Measurements from ENCODE around the gene TPRN. TPM values are rescaled to one million over a fixed set of nuclear protein-coding genes. Genes with fewer than 3 reads are reported as not detected.

Gene TPRN
- total RNA-seq, 1 experiment from 2014 or later, result 23.0 TPM

GRCh38 chr9:137190315-137190856 lies 10.2 kb downstream of the TPRN start:
- H3K4me1 ChIP-seq (ENCODE audit: insufficient read depth, low read length, poor library complexity, severe bottlenecking), result peaks cover 10% of the 10 kb centered on the region
- no peak; the same call in 1 of the 2 replicates for TF ChIP-seq CTCF (conservative IDR thresholded peaks at IDR 0.05; ENCODE audit: low read depth, low read length)
- TF ChIP-seq EZH2 (IDR thresholded peaks at IDR 0.05; ENCODE audit: borderline replicate concordance, low read depth, low read length, poor library complexity, severe bottlenecking), result no peak
- DNase-seq (ENCODE audit: low spot score), result no peak
- ChIA-PET POLR2A (ENCODE audit: low non-redundant PET) (no interaction called here), CTCF (interaction anchor here (0.6 to 0.8 kb wide), 2 partner anchors 52 to 58 kb away, joined by 3 to 4 read pairs; no protein-coding TSS in a partner anchor)
- intact Hi-C loops (cut with micrococcal nuclease; ENCODE audit: unreplicated experiment), result no loop called here
- H3K36me3 ChIP-seq (ENCODE audit: insufficient read depth, low read length, poor library complexity, severe bottlenecking), result peaks cover 2% of the 10 kb centered on the region
- H3K4me3 ChIP-seq (ENCODE audit: low read depth, low read length, poor library complexity, severe bottlenecking), result no peak overlapping the region
- no peaks in the 10 kb centered on the region for H3K9me3 ChIP-seq (ENCODE audit: low read depth, low read length, poor library complexity, severe bottlenecking)
- no peak overlapping the region for H3K27ac ChIP-seq (ENCODE audit: low read depth, low read length, poor library complexity, severe bottlenecking)
- H3K27me3 ChIP-seq (replicated peaks; ENCODE audit: insufficient read depth, low read depth, low read length, poor library complexity), result no peaks in the 10 kb centered on the region
- no TSS peak for BruUV-seq (replicated peaks)

- intact Hi-C loops (cut with micrococcal nuclease; ENCODE audit: unreplicated experiment), result no loop called here
- H3K4me1 ChIP-seq (ENCODE audit: insufficient read depth, low read length, poor library complexity, severe bottlenecking), result peaks cover 10% of the 10 kb centered on the region
- BruUV-seq (replicated peaks), result no TSS peak
- CTCF ChIA-PET, result interaction anchor here (0.6 to 1.8 kb wide), 7 partner anchors 11 to 160 kb away, joined by 3 to 13 read pairs (median 3); no protein-coding TSS in a partner anchor
- H3K27ac ChIP-seq (ENCODE audit: low read depth, low read length, poor library complexity, severe bottlenecking), result peak overlapping the region; percentile 96
- TF ChIP-seq CTCF (conservative IDR thresholded peaks at IDR 0.05; ENCODE audit: low read depth, low read length) (no peak), EZH2 (IDR thresholded peaks at IDR 0.05; ENCODE audit: borderline replicate concordance, low read depth, low read length, poor library complexity, severe bottlenecking) (no peak)
- peaks cover 2% of the 10 kb centered on the region for H3K36me3 ChIP-seq (ENCODE audit: insufficient read depth, low read length, poor library complexity, severe bottlenecking)
- H3K9me3 ChIP-seq (ENCODE audit: low read depth, low read length, poor library complexity, severe bottlenecking), result no peaks in the 10 kb centered on the region
- no peaks in the 10 kb centered on the region for H3K27me3 ChIP-seq (replicated peaks; ENCODE audit: insufficient read depth, low read depth, low read length, poor library complexity)
- POLR2A ChIA-PET (ENCODE audit: low non-redundant PET), result interaction anchor here (0.9 kb wide), 1 partner anchor 51 kb away, joined by 4 read pairs; the partner anchor contains the start of gene TUBB4B
- peak overlapping the region; percentile 98 for H3K4me3 ChIP-seq (ENCODE audit: low read depth, low read length, poor library complexity, severe bottlenecking)
- DNase-seq (ENCODE audit: low spot score), result no peak
Measured at GRCh38 chr9:137189297-137190295, 10.9 kb downstream of the TPRN start.

- Histone ChIP-seq H3K4me3 (ENCODE audit: low read depth, low read length, poor library complexity, severe bottlenecking) (peak within 1 kb of the TSS; percentile 98), H3K4me1 (ENCODE audit: insufficient read depth, low read length, poor library complexity, severe bottlenecking) (peaks cover 10% of the 10 kb centered on the region), H3K9me3 (ENCODE audit: low read depth, low read length, poor library complexity, severe bottlenecking) (no peaks in the 10 kb centered on the region), H3K27ac (ENCODE audit: low read depth, low read length, poor library complexity, severe bottlenecking) (peak within 1 kb of the TSS; percentile 96), H3K27me3 (replicated peaks; ENCODE audit: insufficient read depth, low read depth, low read length, poor library complexity) (no peaks in the 10 kb centered on the region), H3K36me3 (ENCODE audit: insufficient read depth, low read length, poor library complexity, severe bottlenecking) (peaks cover 3% of the 10 kb centered on the region)
- peak; percentile 93 for DNase-seq (ENCODE audit: low spot score)
- TSS peak; percentile 87 for BruUV-seq (replicated peaks)
- ChIA-PET POLR2A (ENCODE audit: low non-redundant PET) (interaction anchor here (0.9 kb wide), 1 partner anchor 52 kb away, joined by 4 read pairs; the partner anchor contains the start of gene TUBB4B), CTCF (interaction anchor here (0.6 to 1.8 kb wide), 5 partner anchors 12 to 159 kb away, joined by 3 to 13 read pairs (median 3); no protein-coding TSS in a partner anchor)
- intact Hi-C loops (cut with micrococcal nuclease; ENCODE audit: unreplicated experiment), result no loop called here
- TF ChIP-seq EZH2 (IDR thresholded peaks at IDR 0.05; ENCODE audit: borderline replicate concordance, low read depth, low read length, poor library complexity, severe bottlenecking), result no peak
- peak; percentile 45 for TF ChIP-seq CTCF (conservative IDR thresholded peaks at IDR 0.05; ENCODE audit: low read depth, low read length)
Measured at GRCh38 chr9:137188490-137189296, 11.8 kb downstream of the TPRN start, which contains the start of the genes ANAPC2 and SSNA1. Gene ANAPC2 (minus strand): TSS chr9:137188560. CDS start chr9:137188532, 28 bp downstream. Gene SSNA1 (plus strand): TSS chr9:137188676. CDS start chr9:137188727, 51 bp downstream.
